HepG2 (cell line): ENCODE measurements around the gene KCNQ1OT1. TPM values are rescaled to one million over a fixed set of nuclear protein-coding genes. Genes with fewer than 3 reads are reported as not detected.
A peak's percentile ranks its signal among the peaks of the same experiment; 100 is the strongest.

ENCODE experiments used
- ATAC-seq: fragments of 200-7000 bp; cut with Tn5 transposase; 3 replicates; pipeline ENCODE4 v1.9.1; 2020; ENCODE audit warnings: mild to moderate bottlenecking, moderate library complexity
- BruUV-seq: library from RNA; stranded (reverse); fragments of 400-500 nt; replicated peaks from 2 replicates; lab custom pipeline; 2021; lab: Mats Ljungman, UMichigan
- CTCF ChIA-PET: fragments of 300-600 bp; formaldehyde crosslinking; extraction: SDS; loops from one replicate; lab custom pipeline; 2021; ENCODE audit warnings: low total read pairs, inconsistent platforms, low intra/inter-chr PET ratio; lab: Yijun Ruan, JAX
- POLR2A ChIA-PET: fragments of 350-600 bp; sonication (Branson Sonifier 250); formaldehyde crosslinking; loops from one replicate; lab custom pipeline; 2020; ENCODE audit warnings: antibody characterized with exemption, inconsistent platforms; lab: Yijun Ruan, JAX
- DNase-seq: peaks from one replicate; pipeline ENCODE4 v3.0.0-alpha.2; 2015; ENCODE audit warnings: low spot score
- FAIRE-seq: peaks from 3 replicates; lab custom pipeline; 2011; peaks lifted over from hg19 to GRCh38; lab: Jason Lieb, UNC
- H2AFZ ChIP-seq: one replicate; pipeline ENCODE4 v1.6.1; 2011; ENCODE audit warnings: low read length, inconsistent platforms
- H3K27ac ChIP-seq: fragments of 300-600 bp; 3 replicates; pipeline ENCODE4 v1.8.0; 2011; ENCODE audit warnings: mixed run types, mild to moderate bottlenecking, mixed read lengths, low read length, inconsistent platforms; ENCODE audit not compliant: insufficient read depth; ENCODE audit errors: extremely low read length
- H3K27me3 ChIP-seq, 2 experiments: fragments of 200-600 bp in 1 of 2; 2 replicates in 1 of 2; 3 replicates in 1 of 2; pipeline versions ENCODE4 v1.6.0 to v1.8.0; 2011; ENCODE audit warnings: low read length in 2 of 2, mild to moderate bottlenecking in 2 of 2, moderate library complexity in 2 of 2, inconsistent platforms in 1 of 2; ENCODE audit not compliant: insufficient read depth in 2 of 2, control insufficient read depth in 1 of 2
- H3K36me3 ChIP-seq, 2 experiments: fragments of 200-600 bp in 1 of 2; replicated peaks in 1 of 2; 2 replicates in 1 of 2; 3 replicates in 1 of 2; pipeline versions ENCODE4 v1.5.1 to v1.8.0; 2011; ENCODE audit warnings: low read length in 2 of 2, inconsistent platforms in 1 of 2; ENCODE audit not compliant: insufficient read depth in 2 of 2, control insufficient read depth in 1 of 2
- H3K4me1 ChIP-seq: 2 replicates; pipeline ENCODE4 v1.5.1; 2012; ENCODE audit warnings: low read length, inconsistent platforms; ENCODE audit not compliant: insufficient read depth
- H3K4me2 ChIP-seq: 2 replicates; pipeline ENCODE4 v1.6.0; 2011; ENCODE audit warnings: low read depth, low read length, inconsistent platforms
- H3K4me3 ChIP-seq, 3 experiments: fragments of 200-600 bp in 1 of 3; sonication (generic), shearing (Covaris generic) in 1 of 3; replicated peaks in 1 of 3; 2 replicates each; pipeline ENCODE4 v1.5.1; 2011 to 2016; ENCODE audit warnings: low read length in 3 of 3, inconsistent platforms in 2 of 3, low read depth in 2 of 3, mild to moderate bottlenecking in 2 of 3, control low read depth in 1 of 3, mixed read lengths in 1 of 3; ENCODE audit not compliant: insufficient read depth in 1 of 3
- H3K79me2 ChIP-seq: one replicate; pipeline ENCODE4 v1.6.1; 2011; ENCODE audit warnings: low read length, inconsistent platforms; ENCODE audit not compliant: insufficient read depth
- H3K9ac ChIP-seq: 2 replicates; pipeline ENCODE4 v1.6.0; 2011; ENCODE audit warnings: mild to moderate bottlenecking, low read depth, low read length, inconsistent platforms; ENCODE audit not compliant: insufficient read depth
- H3K9me3 ChIP-seq: 2 replicates; pipeline ENCODE4 v1.5.1; 2012; ENCODE audit warnings: mild to moderate bottlenecking, low read length
- H4K20me1 ChIP-seq: 2 replicates; pipeline ENCODE4 v1.6.0; 2011; ENCODE audit warnings: inconsistent platforms, mild to moderate bottlenecking, low read length, moderate library complexity; ENCODE audit not compliant: insufficient read depth
- AGO2 ChIP-seq: fragments of 200-400 bp; formaldehyde crosslinking; optimal IDR thresholded peaks from 2 replicates; pipeline ENCODE3; 2017; ENCODE audit warnings: mild to moderate bottlenecking, low read depth, low read length, moderate library complexity
- NCOA5 ChIP-seq: sonication (generic); formaldehyde crosslinking; IDR thresholded peaks from 2 replicates; pipeline ENCODE4 v1.4.0; 2020; ENCODE audit warnings: missing genetic modification reagents
- PATZ1 ChIP-seq: sonication (generic); formaldehyde crosslinking; IDR thresholded peaks from 2 replicates; pipeline ENCODE4 v1.4.0; 2020; ENCODE audit warnings: missing genetic modification reagents
- RBFOX2 ChIP-seq: fragments of 200-400 bp; formaldehyde crosslinking; IDR thresholded peaks from 2 replicates; pipeline ENCODE4 v1.6.1; 2017; ENCODE audit warnings: low read depth, mild to moderate bottlenecking, low read length
- RBM22 ChIP-seq: fragments of 200-400 bp; formaldehyde crosslinking; optimal IDR thresholded peaks from 2 replicates; pipeline ENCODE3; 2017; ENCODE audit warnings: mild to moderate bottlenecking, low read length, moderate library complexity
- ZNF574 ChIP-seq: sonication (generic); formaldehyde crosslinking; IDR thresholded peaks from 2 replicates; pipeline ENCODE4 v1.4.0; 2020; ENCODE audit warnings: missing genetic modification reagents
- WGBS: methylation state at CpG from one replicate; pipeline ENCODE4 v1.1.6; 2017; ENCODE audit warnings: low lambda C conversion rate; 5-methylcytosine and 5-hydroxymethylcytosine counted together
- in situ Hi-C: cut with HindIII; loops from 2 replicates; pipeline ENCODE4 v1.10.0; 2017; ENCODE audit warnings: low pct_unique_long_range_greater_than_20kb; ENCODE audit not compliant: extremely low pct_ligation_motif_present
- intact Hi-C: fragments of 100-400 bp; cut with micrococcal nuclease; formaldehyde crosslinking; loops from one replicate; pipeline ENCODE4 v1.10.0; 2022; ENCODE audit not compliant: unreplicated experiment
- polyA plus RNA-seq, 8 experiments: library from polyadenylated mRNA; depleted of rRNA in 3 of 8; stranded (reverse) in 7 of 8; unstranded in 1 of 8; fragments of >200 nt; fragmentation: Illumina TruSeq in 4 of 8; extraction: Trizol in 4 of 8; gene quantifications; 2 replicates each; pipeline versions ENCODE4 v1.2.1 to v1.2.3, GENCODE V29; 2011 to 2016; ENCODE audit warnings: low read depth in 4 of 8, missing spikeins in 1 of 8, mixed read lengths in 1 of 8; ENCODE audit not compliant: insufficient read depth in 1 of 8
- total RNA-seq, 5 experiments: library from RNA; depleted of rRNA; stranded (reverse); fragments of >200 nt; fragmentation: Illumina TruSeq; extraction: Trizol; gene quantifications; 2 replicates each; pipeline ENCODE4 v1.2.3, GENCODE V29; 2016; ENCODE audit warnings: low read depth in 1 of 5
- TF ChIP-seq, protein P1 (sequence below): sonication (generic); formaldehyde crosslinking; IDR thresholded peaks from 2 replicates; pipeline ENCODE4 v1.4.0; 2020; ENCODE audit warnings: low read depth, mild to moderate bottlenecking, missing genetic modification reagents
- TF ChIP-seq, protein P2 (sequence below): sonication (generic); formaldehyde crosslinking; IDR thresholded peaks from 2 replicates; pipeline ENCODE4 v1.4.0; 2020; ENCODE audit warnings: missing genetic modification reagents

The KCNQ1OT1 gene
- total and polyA plus RNA-seq, 2 of the 13 experiments (the other 11 are each of a cell fraction or from before 2014, with no cell fraction given): 1.3 to 18.9 TPM

- TF ChIP-seq ZNF574: no peak
Measured at GRCh38 chr11:2674658-2675131, 25.1 kb downstream of the KCNQ1OT1 start (continued).

GRCh38 chr11:2673871-2674471, 25.8 kb downstream of the KCNQ1OT1 start:
- no TSS peak for BruUV-seq
- intact Hi-C loops: no loop called here
- 91% methylated on average over 16 of the region's 16 CpGs for WGBS
- TF ChIP-seq AGO2 (peak; percentile 92), RBM22 (peak; percentile 6), PATZ1 (CRISPR knock-in tag) (0 out of 2 replicates have a peak, but pooled peaks have one; percentile 6), RBFOX2 (0 out of 2 replicates have a peak, but pooled peaks have one; percentile 22), NCOA5 (CRISPR knock-in tag) (no peak)
- TF ChIP-seq, protein P1, sequence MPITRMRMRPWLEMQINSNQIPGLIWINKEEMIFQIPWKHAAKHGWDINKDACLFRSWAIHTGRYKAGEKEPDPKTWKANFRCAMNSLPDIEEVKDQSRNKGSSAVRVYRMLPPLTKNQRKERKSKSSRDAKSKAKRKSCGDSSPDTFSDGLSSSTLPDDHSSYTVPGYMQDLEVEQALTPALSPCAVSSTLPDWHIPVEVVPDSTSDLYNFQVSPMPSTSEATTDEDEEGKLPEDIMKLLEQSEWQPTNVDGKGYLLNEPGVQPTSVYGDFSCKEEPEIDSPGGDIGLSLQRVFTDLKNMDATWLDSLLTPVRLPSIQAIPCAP (CRISPR knock-in tag): no peak
- TF ChIP-seq, protein P2, sequence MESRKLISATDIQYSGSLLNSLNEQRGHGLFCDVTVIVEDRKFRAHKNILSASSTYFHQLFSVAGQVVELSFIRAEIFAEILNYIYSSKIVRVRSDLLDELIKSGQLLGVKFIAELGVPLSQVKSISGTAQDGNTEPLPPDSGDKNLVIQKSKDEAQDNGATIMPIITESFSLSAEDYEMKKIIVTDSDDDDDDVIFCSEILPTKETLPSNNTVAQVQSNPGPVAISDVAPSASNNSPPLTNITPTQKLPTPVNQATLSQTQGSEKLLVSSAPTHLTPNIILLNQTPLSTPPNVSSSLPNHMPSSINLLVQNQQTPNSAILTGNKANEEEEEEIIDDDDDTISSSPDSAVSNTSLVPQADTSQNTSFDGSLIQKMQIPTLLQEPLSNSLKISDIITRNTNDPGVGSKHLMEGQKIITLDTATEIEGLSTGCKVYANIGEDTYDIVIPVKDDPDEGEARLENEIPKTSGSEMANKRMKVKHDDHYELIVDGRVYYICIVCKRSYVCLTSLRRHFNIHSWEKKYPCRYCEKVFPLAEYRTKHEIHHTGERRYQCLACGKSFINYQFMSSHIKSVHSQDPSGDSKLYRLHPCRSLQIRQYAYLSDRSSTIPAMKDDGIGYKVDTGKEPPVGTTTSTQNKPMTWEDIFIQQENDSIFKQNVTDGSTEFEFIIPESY: 0 out of 2 replicates have a peak, but pooled peaks have one; percentile 38

More at GRCh38 chr11:2673871-2674471, 25.8 kb downstream of the KCNQ1OT1 start:
- peaks cover 36 to 90% of the 10 kb centered on the region in 2 experiments for H3K36me3 ChIP-seq
- H3K4me3 ChIP-seq: no peak overlapping the region
- peaks cover 99% of the 10 kb centered on the region for H4K20me1 ChIP-seq
- no peak overlapping the region for H3K9ac ChIP-seq
- no peak overlapping the region for H3K4me2 ChIP-seq
- FAIRE-seq (no peak), ATAC-seq (peak; percentile 3; the same call in 2 of the 3 replicates), DNase-seq (no peak)
- H3K9me3 ChIP-seq: no peaks in the 10 kb centered on the region
- in situ Hi-C loops: no loop called here
- H3K4me1 ChIP-seq: peaks cover 99% of the 10 kb centered on the region
- peaks cover 100% of the 10 kb centered on the region for H3K79me2 ChIP-seq
- H3K27me3 ChIP-seq: no peaks in the 10 kb centered on the region
- CTCF ChIA-PET: no interaction called here
- POLR2A ChIA-PET: interaction anchor here (0.6 to 3.5 kb wide), 3 partner anchors 17 to 28 kb away, joined by 3 to 8 read pairs (median 3); partner anchors contain the start of gene KCNQ1OT1
- no peak overlapping the region for H3K27ac ChIP-seq
- no peak overlapping the region for H2AFZ ChIP-seq
